Fibroblast of villous mesenchyme (primary cell): ENCODE measurements around the gene FFAR1. TPM values are rescaled to one million over a fixed set of nuclear protein-coding genes. Genes with fewer than 3 reads are reported as not detected.
"Not testable (repeated sequence)": the region's sequence is repeated elsewhere in the genome, so short reads cannot be mapped to it uniquely, and the experiment has no call there.

ENCODE experiments used
- DNase-seq: peaks from one replicate; pipeline ENCODE4 v3.0.0-alpha.2; 2010; ENCODE audit warnings: low read depth
- H3K4me3 ChIP-seq: 2 replicates; pipeline ENCODE4 v1.5.1; 2011; ENCODE audit warnings: low read depth, mild to moderate bottlenecking, low read length
- total RNA-seq: library from RNA; depleted of rRNA; stranded (reverse); fragments of >200 nt; gene quantifications from 2 replicates; pipeline ENCODE4 v1.2.3, GENCODE V29; 2012
- TF ChIP-seq, protein P1 (sequence below): IDR thresholded peaks from 2 replicates; pipeline ENCODE4 v1.5.1; 2012; ENCODE audit warnings: low read depth, mild to moderate bottlenecking, low read length; ENCODE audit not compliant: insufficient read depth

The FFAR1 gene
- total RNA-seq, 1 donor = not detected

DNA sequence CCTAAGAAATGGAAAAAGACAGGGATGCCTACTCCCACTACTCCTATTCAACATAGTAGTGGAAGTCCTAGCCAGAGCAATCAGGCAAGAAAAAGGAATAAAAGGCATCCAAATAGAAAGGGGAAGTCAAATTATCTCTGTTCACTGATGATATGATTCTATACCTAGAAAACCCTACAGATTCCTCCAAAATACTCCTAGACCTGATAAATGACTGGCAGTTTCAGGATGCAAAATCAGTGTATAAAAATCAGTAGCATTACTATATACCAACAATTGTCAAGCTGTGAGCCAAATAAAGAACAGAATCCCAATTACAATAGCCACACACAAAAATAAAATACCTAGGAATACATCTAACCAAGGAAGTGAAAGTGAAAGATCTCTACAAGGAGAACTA lies 21.8 kb downstream of the FFAR1 start:
- TF ChIP-seq, protein P1, sequence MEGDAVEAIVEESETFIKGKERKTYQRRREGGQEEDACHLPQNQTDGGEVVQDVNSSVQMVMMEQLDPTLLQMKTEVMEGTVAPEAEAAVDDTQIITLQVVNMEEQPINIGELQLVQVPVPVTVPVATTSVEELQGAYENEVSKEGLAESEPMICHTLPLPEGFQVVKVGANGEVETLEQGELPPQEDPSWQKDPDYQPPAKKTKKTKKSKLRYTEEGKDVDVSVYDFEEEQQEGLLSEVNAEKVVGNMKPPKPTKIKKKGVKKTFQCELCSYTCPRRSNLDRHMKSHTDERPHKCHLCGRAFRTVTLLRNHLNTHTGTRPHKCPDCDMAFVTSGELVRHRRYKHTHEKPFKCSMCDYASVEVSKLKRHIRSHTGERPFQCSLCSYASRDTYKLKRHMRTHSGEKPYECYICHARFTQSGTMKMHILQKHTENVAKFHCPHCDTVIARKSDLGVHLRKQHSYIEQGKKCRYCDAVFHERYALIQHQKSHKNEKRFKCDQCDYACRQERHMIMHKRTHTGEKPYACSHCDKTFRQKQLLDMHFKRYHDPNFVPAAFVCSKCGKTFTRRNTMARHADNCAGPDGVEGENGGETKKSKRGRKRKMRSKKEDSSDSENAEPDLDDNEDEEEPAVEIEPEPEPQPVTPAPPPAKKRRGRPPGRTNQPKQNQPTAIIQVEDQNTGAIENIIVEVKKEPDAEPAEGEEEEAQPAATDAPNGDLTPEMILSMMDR = no peak
- DNase-seq = no peak
- no peak overlapping the region for H3K4me3 ChIP-seq

DNA sequence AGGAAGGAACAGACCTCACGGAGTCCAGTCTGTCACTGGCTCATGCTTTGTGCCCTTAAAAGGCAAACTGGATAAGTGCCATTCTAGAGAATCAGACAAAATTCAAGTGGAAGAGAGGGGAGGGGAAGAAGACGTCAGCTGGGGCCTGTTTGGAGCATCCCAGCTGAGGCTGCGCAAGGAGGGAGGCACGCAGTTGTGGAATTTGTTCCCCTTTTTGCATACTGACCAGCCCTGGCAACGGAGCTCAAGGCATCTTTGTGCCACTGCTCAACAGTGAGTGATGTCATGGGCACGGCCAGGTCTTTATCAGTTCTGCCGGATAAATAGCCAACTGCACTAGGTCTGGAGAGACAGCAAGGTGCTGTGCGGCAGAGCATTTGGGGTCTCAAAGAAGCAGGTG lies 23.0 kb downstream of the FFAR1 start, which contains the start of gene GPR42:
Gene GPR42, plus strand, starts transcription at position 347 of the 400 bp plus-strand sequence. CDS start 292 bp downstream, outside the sequence.
- no peak within 1 kb of the TSS for H3K4me3 ChIP-seq
- TF ChIP-seq, protein P1 = no peak
- no peak for DNase-seq

GRCh38 chr19:35373492-35373891 lies 25.8 kb downstream of the FFAR1 start:
- TF ChIP-seq, protein P1 = no peak
- DNase-seq = no peak
- H3K4me3 ChIP-seq = no peak overlapping the region

GRCh38 chr19:35374031-35374430 lies 26.3 kb downstream of the FFAR1 start:
- not testable (repeated sequence) for DNase-seq, H3K4me3 ChIP-seq

DNA sequence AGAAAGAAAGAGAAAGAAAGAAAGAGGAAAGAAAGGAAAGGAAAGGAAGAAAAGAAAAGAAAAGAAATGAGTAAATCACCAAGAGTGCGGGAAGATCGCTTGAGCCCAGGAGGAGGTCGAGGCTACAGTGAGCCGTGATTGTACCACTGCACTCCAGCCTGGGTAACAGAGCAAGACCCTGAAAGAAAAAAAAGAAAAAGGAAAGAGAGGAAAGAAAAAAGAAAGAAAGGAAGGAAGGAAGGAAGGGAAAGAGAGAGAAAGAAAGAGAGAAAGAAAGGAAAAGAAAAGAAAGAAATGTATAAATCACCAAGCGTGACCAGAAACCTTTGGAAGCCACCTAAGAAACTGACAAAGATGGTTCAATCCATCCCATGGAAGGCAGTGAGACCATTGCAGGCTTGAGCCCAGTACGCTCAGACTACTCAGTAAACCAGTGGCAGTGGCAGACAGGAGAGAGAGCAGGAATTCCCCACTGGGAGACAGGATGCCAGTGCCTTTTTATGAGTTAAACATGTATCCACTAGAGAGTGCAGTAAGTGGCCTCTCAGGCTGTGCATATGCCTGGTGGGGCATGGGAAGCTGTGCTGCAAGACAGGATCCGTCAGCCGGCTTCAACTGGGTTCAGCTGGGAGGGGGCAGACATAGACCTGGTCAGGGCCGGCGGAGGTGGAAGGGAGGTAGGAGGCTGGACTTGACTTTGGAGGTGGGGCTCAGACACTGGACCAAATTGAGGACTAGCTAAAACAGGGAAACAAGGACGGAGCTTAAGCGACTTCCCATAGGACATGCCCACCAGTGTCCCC lies 28.0 kb downstream of the FFAR1 start:
- DNase-seq = no peak
- TF ChIP-seq, protein P1 = no peak
- no peak overlapping the region for H3K4me3 ChIP-seq

DNA sequence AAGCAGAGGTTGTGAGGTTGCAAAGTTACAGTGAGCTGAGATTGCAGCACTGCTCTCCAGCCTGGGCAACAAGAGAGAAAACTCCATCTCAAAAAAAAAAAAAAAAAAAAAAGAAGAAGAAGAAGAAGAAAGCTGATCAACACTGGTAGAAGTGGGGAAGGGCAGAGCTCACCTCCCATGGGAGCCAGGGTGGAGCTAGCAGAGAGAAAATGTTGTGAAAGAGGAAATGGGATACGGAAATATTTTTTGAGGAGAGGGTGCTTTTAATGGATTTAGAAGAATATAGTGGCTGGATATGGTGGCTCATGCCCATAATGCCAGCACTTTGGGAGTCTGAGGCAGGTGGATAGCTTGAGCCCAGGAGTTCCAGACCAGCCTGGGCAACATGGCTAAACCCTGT lies 30.0 kb downstream of the FFAR1 start:
- H3K4me3 ChIP-seq = no peak overlapping the region
- TF ChIP-seq, protein P1 = no peak
- DNase-seq = no peak

- H3K4me3 ChIP-seq = no peak overlapping the region
- DNase-seq = no peak
- TF ChIP-seq, protein P1 = no peak
Measured at GRCh38 chr19:35378356-35378755, 30.7 kb downstream of the FFAR1 start.

- not testable (repeated sequence) for H3K4me3 ChIP-seq, DNase-seq
Measured at GRCh38 chr19:35379545-35379944, 31.8 kb downstream of the FFAR1 start.
